Stimulated activated CD4-positive, alpha-beta T cell treated with anti-CD3 and anti-CD28 coated beads, TNF-alpha, amount 100 ng/mL, for 48 hours (primary cell): ENCODE measurements around the gene STING1.
A peak's percentile ranks its signal among the peaks of the same experiment; 100 is the strongest.
"Not testable (repeated sequence)": the region's sequence is repeated elsewhere in the genome, so short reads cannot be mapped to it uniquely, and the experiment has no call there.

Experiments
- DNase-seq, 3 donors: peaks; one replicate each; pipeline ENCODE4 v3.0.0-alpha.2; 2020; ENCODE audit warnings: low read depth in 3 of 3

Gene STING1

DNA sequence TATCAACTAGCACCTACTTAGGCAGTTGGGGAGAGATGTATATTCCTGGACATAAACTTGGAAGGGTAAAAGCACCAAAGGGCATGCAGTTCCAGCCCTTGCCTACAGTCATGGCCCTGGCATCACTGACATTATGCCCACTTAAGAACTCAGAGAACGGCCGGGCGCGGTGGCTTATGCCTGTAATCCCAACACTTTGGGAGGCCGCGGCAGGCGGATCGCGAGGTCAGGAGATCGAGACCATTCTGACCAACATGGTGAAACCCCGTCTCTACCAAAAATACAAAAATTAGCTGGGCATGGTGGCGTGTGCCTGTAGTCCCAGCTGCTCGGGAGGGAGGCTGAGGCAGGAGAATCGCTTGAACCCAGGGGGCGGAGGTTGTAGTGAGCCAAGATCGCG is 42.1 kb downstream of the STING1 start:
- DNase-seq, result not testable (repeated sequence)

DNA sequence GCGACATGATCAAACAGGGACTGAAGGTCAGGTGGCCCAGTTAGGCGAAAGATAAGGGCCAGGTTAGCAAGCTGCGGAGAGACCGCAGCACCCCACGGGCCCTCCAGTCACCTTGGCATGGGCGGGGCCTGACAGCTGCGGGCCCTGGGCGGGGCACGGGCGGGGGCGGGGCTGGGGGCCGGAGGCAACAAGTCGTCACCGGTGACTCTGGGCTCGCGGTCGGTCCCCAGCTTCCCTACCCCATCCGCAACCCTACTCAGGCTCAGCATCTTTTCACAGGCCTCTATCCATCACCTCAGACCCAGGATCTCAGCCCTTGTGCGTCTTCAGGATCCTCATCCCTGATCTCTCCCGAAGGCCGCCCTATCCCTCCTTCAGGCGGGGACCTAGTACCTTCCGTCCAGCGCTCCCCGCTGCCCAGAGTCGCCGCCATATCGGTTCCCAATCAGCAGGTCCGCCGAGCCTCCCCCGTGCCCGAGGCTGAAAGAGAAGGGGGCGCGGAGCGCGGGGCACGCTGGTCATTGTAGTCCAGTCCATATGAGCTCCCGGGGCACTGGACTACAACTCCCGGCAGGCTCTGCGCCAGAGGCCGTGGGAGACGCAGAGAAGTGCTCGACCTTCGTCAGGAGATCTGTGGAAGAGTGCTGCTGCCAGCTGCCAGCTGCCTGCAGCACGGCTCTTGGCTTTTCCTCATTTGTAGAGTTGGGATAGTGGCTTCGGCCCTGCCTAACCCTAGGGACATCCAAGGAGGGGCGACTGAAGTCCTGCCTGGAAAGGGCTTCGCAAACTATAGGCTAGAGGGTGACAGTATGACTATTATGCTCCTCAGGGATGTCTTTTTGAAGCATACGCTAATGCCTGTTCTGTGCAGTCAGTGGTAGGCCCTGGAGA is 43.3 kb downstream of the STING1 start, which contains the start of gene DNAJC18:
Gene DNAJC18 (minus strand): TSS at position 513 of the 891 bp plus-strand sequence. CDS start 80 bp downstream, at position 433.
- peak; percentile 82 to 93 (median 87) for DNase-seq

DNA sequence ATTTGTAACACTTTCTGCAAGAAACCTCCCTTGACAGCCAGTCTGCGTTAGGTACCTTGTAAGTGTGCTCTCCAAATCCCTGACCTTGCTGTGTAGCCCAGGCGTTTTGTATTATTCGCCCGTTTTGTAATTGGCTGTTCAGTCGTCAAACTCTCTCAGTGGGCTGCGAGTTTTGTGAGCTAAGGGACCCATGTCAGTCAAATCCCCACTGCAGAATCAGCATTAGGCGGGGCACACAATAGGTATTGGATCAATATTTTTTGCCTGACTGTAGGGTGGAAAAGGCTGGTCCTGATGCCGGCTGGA is 43.9 kb downstream of the STING1 start:
- no peak for DNase-seq

GRCh38 chr5:139435676-139436075 is 46.9 kb downstream of the STING1 start:
- no peak for DNase-seq

DNA sequence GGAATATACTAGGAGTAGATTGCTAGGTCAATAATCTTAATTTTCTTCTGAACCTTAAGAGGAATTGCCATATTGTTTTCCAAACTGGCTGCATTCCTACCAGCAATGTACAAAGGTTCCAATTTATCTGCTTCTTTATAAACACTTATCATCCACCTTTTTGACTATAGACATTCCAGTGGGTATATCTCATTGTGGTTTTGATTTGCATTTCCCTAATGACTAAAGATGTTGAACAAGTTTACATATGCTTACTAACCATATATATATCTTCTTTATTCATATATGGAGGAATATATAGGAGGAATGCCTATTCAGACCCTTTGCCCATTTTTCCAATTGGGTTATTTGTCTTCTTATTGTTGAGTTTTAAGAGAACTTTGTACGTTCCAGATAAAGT is 50.9 kb downstream of the STING1 start:
- DNase-seq, result no peak

DNA sequence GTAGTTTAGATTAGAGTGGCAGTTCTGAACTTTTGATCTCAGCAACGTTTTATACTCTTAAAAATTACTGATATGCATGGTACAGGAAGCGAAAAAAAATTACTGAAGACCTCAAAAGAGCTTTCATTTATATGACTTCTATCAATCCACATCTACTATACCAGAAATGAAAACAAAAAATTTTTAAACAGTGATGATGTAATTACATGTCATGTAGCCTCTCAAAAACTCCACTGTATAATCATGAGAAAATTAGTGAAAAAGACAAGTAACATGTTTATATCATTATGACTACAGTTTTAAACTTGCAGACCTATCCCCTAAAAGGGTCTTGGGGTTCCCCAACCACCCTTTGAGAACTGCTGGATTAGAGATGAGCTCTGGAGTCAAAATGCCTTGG is 52.5 kb downstream of the STING1 start:
- no peak for DNase-seq

DNA sequence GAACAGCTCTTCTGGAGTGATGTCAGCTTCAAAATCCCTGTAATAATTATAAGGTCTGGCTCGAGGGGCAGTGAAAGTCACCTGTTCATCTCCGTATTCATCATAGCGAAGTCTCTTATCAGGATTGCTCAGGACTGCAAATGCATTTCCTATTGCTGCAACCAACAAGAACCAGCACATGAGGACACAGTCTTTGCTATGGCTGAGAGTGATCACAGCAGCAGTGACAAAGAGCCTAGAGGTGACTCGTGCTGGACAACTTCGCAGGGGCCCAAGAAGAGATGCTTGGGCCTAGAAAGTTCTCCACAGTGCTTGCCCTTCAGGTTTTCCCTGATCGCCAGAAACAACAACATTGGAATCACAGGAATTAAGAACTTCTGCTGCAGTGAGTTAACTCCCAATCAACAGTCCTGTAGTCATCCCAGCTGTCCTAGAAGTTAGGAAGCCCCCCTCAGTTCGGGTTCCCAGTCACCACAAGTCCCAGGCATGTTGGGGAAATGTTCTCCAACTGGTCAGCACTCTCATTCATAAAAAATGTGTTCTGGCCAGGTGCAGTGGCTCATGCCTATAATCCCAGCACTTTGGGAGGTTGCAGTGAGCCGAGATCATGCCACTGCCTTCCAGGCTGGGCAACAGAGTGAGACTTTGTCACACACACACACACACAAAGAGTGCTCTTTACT is 56.2 kb downstream of the STING1 start:
- DNase-seq, result no peak
